A549 (cell line): ENCODE measurements around the gene VSTM4. TPM values are rescaled to one million over a fixed set of nuclear protein-coding genes. Genes with fewer than 3 reads are reported as not detected.

Source experiments
- ATAC-seq, 2 experiments: fragments of 200-7000 bp in 1 of 2; fragments of >200 bp in 1 of 2; cut with Nextera tagmentation in 1 of 2; cut with Tn5 transposase in 1 of 2; 3 replicates each; pipeline versions ENCODE4 v1.8.0 to v1.9.1; 2018 to 2020; ENCODE audit warnings: mild to moderate bottlenecking in 1 of 2, moderate library complexity in 1 of 2
- CTCF ChIA-PET: fragments of 300-600 bp; sonication (Branson Sonifier 250); formaldehyde crosslinking; extraction: SDS; loops from one replicate; lab custom pipeline; 2021; ENCODE audit warnings: antibody characterized with exemption, inconsistent platforms; lab: Yijun Ruan, JAX
- POLR2A ChIA-PET: fragments of 350-600 bp; formaldehyde crosslinking; extraction: SDS; loops from one replicate; lab custom pipeline; 2021; ENCODE audit warnings: antibody characterized with exemption, inconsistent platforms; lab: Yijun Ruan, JAX
- DNase-seq, 2 experiments: peaks; one replicate each; pipeline versions ENCODE4 v3.0.0 to v3.0.0-alpha.2; 2011 to 2016; ENCODE audit warnings: low read depth in 1 of 2, low spot score in 1 of 2
- FAIRE-seq: peaks from 2 replicates; lab custom pipeline; 2011; peaks lifted over from hg19 to GRCh38; lab: Jason Lieb, UNC
- H3K27ac ChIP-seq, 2 experiments: fragments of >200 bp; sonication (Bioruptor Twin); formaldehyde crosslinking; 3 replicates each; pipeline ENCODE4 v1.5.1; 2016 to 2017
- H3K4me1 ChIP-seq: fragments of >200 bp; sonication (Bioruptor Twin); formaldehyde crosslinking; 3 replicates; pipeline ENCODE4 v1.6.1; 2016
- H3K4me2 ChIP-seq: fragments of >200 bp; sonication (Bioruptor Twin); formaldehyde crosslinking; 3 replicates; pipeline ENCODE4 v1.6.1; 2016
- H3K4me3 ChIP-seq: fragments of >200 bp; sonication (Bioruptor Twin); formaldehyde crosslinking; 3 replicates; pipeline ENCODE4 v1.5.1; 2016
- H3K9me3 ChIP-seq: fragments of >200 bp; sonication (Bioruptor Twin); formaldehyde crosslinking; 3 replicates; pipeline ENCODE4 v1.6.1; 2016
- BHLHE40 ChIP-seq: IDR thresholded peaks from 2 replicates; pipeline ENCODE4 v1.6.1; 2012; ENCODE audit warnings: low read depth, low read length, inconsistent platforms
- CBX8 ChIP-seq: fragments of 200-600 bp; sonication (generic); IDR thresholded peaks from 2 replicates; pipeline ENCODE4 v1.6.1; 2016
- CEBPB ChIP-seq, 2 experiments: fragments of >200 bp in 1 of 2; sonication (Bioruptor Twin) in 1 of 2; formaldehyde crosslinking in 1 of 2; IDR thresholded peaks; 2 replicates each; pipeline ENCODE4 v1.6.1; 2012 to 2016
- CHD4 ChIP-seq: fragments of 200-600 bp; sonication (generic); IDR thresholded peaks from 2 replicates; pipeline ENCODE4 v1.6.1; 2016; ENCODE audit warnings: antibody characterized with exemption, mild to moderate bottlenecking, borderline replicate concordance
- ELK1 ChIP-seq: fragments of 150-350 bp; IDR thresholded peaks from 2 replicates; pipeline ENCODE4 v1.6.1; 2014; ENCODE audit warnings: low read depth, mild to moderate bottlenecking, low read length
- EP300 ChIP-seq, 2 experiments: fragments of >200 bp; sonication (Bioruptor Twin); formaldehyde crosslinking; IDR thresholded peaks; 2 replicates in 1 of 2; 3 replicates in 1 of 2; pipeline ENCODE4 v1.6.1; 2016 to 2017
- ESRRA ChIP-seq: fragments of 150-350 bp; IDR thresholded peaks from 2 replicates; pipeline ENCODE4 v1.6.1; 2014; ENCODE audit warnings: mild to moderate bottlenecking, low read length, borderline replicate concordance
- FOSB ChIP-seq: fragments of 250-450 bp; sonication (Bioruptor Pico); IDR thresholded peaks from 2 replicates; pipeline ENCODE4 v1.5.0; 2020; ENCODE audit warnings: mild to moderate bottlenecking, moderate library complexity
- FOXS1 ChIP-seq: fragments of 250-450 bp; sonication (Bioruptor Pico); IDR thresholded peaks from 2 replicates; pipeline ENCODE4 v1.5.0; 2020; ENCODE audit warnings: mild to moderate bottlenecking, moderate library complexity
- GATA3 ChIP-seq: IDR thresholded peaks from 2 replicates; pipeline ENCODE4 v1.6.1; 2012; ENCODE audit warnings: borderline replicate concordance
- HDAC2 ChIP-seq: fragments of 200-600 bp; sonication (generic); IDR thresholded peaks from 2 replicates; pipeline ENCODE4 v1.6.1; 2016
- JUN ChIP-seq, 2 experiments: fragments of >200 bp; sonication (Bioruptor Twin); formaldehyde crosslinking; IDR thresholded peaks; 2 replicates in 1 of 2; 3 replicates in 1 of 2; pipeline ENCODE4 v1.6.1; 2016 to 2017
- KDM1A ChIP-seq: fragments of 200-600 bp; sonication (generic); IDR thresholded peaks from 2 replicates; pipeline ENCODE4 v1.6.1; 2016; ENCODE audit warnings: low read depth, mild to moderate bottlenecking
- MAFK ChIP-seq: fragments of 450-650 bp; IDR thresholded peaks from 2 replicates; pipeline ENCODE4 v1.6.1; 2014; ENCODE audit not compliant: partially characterized antibody
- MAZ ChIP-seq: fragments of 150-350 bp; IDR thresholded peaks from 2 replicates; pipeline ENCODE4 v1.6.1; 2014; ENCODE audit warnings: antibody characterized with exemption, low read depth, low read length, borderline replicate concordance
- MYC ChIP-seq: IDR thresholded peaks from 2 replicates; pipeline ENCODE4 v1.6.1; 2012; ENCODE audit warnings: mild to moderate bottlenecking, inconsistent platforms, low read length, improper control_type of control experiment, borderline replicate concordance
- PHF8 ChIP-seq: fragments of 200-600 bp; sonication (generic); IDR thresholded peaks from 2 replicates; pipeline ENCODE4 v1.6.1; 2016; ENCODE audit warnings: low read depth, mild to moderate bottlenecking, antibody characterized with exemption, moderate library complexity, borderline replicate concordance
- POLR2AphosphoS2 ChIP-seq: conservative IDR thresholded peaks from 2 replicates; pipeline ENCODE4 v1.6.1; 2012; ENCODE audit warnings: low read length, improper control_type of control experiment, inconsistent platforms
- RCOR1 ChIP-seq: fragments of 150-350 bp; IDR thresholded peaks from 2 replicates; pipeline ENCODE4 v1.6.1; 2014; ENCODE audit warnings: antibody characterized with exemption, low read length, low read depth
- RFX5 ChIP-seq: fragments of 450-650 bp; IDR thresholded peaks from 2 replicates; pipeline ENCODE4 v1.7.1; 2014; ENCODE audit warnings: antibody characterized with exemption, mild to moderate bottlenecking, moderate library complexity
- RNF2 ChIP-seq: fragments of 200-600 bp; sonication (generic); IDR thresholded peaks from 2 replicates; pipeline ENCODE4 v1.6.1; 2016; ENCODE audit warnings: low read depth, mild to moderate bottlenecking, antibody characterized with exemption, moderate library complexity, borderline replicate concordance
- TFCP2L1 ChIP-seq: fragments of 250-450 bp; sonication (Bioruptor Pico); IDR thresholded peaks from 2 replicates; pipeline ENCODE4 v1.5.0; 2021; ENCODE audit warnings: mild to moderate bottlenecking
- TP53 ChIP-seq: fragments of 250-450 bp; sonication (Bioruptor Pico); IDR thresholded peaks from 2 replicates; pipeline ENCODE4 v1.5.0; 2021; ENCODE audit warnings: mild to moderate bottlenecking, moderate library complexity
- USF2 ChIP-seq: fragments of 450-650 bp; IDR thresholded peaks from 2 replicates; pipeline ENCODE4 v1.6.1; 2014; ENCODE audit warnings: antibody characterized with exemption
- ZFP36 ChIP-seq: fragments of 450-650 bp; IDR thresholded peaks from 2 replicates; pipeline ENCODE4 v1.6.1; 2014; ENCODE audit warnings: borderline replicate concordance; ENCODE audit not compliant: partially characterized antibody
- ZNF302 ChIP-seq: fragments of 250-450 bp; sonication (Bioruptor Pico); IDR thresholded peaks from 2 replicates; pipeline ENCODE4 v1.9.0; 2021; ENCODE audit warnings: inconsistent platforms, mild to moderate bottlenecking, moderate library complexity
- WGBS: methylation state at CpG from one replicate; pipeline ENCODE4 v1.1.6; 2017; ENCODE audit errors: missing lambda C conversion rate; 5-methylcytosine and 5-hydroxymethylcytosine counted together
- polyA plus RNA-seq, 4 experiments: library from polyadenylated mRNA; depleted of rRNA in 3 of 4; stranded (reverse); fragments of >200 nt; fragmentation: RNase III in 1 of 4; extraction: RNeasy Plus Mini Kit Qiagen cat#74134 plus additional on column Dnase treatment in 1 of 4; gene quantifications; 2 replicates in 3 of 4; 3 replicates in 1 of 4; pipeline ENCODE4 v1.2.3, GENCODE V29; 2011 to 2017
- TF ChIP-seq, protein P1 (sequence below): fragments of 250-450 bp; sonication (Bioruptor Pico); IDR thresholded peaks from 2 replicates; pipeline ENCODE4 v1.5.0; 2021; ENCODE audit warnings: mild to moderate bottlenecking, moderate library complexity, borderline replicate concordance
- TF ChIP-seq, protein P2 (sequence below): fragments of >200 bp; sonication (Bioruptor Twin); formaldehyde crosslinking; IDR thresholded peaks from 3 replicates; pipeline ENCODE4 v1.5.1; 2016
- TF ChIP-seq, protein P3 (sequence below): fragments of 250-450 bp; sonication (Bioruptor Pico); IDR thresholded peaks from 2 replicates; pipeline ENCODE4 v1.5.0; 2020; ENCODE audit warnings: low read depth, mild to moderate bottlenecking, moderate library complexity
- TF ChIP-seq, protein P4 (sequence below): IDR thresholded peaks from 2 replicates; pipeline ENCODE4 v1.6.1; 2012
- TF ChIP-seq, protein P5 (sequence below): IDR thresholded peaks from 2 replicates; pipeline ENCODE4 v1.6.1; 2012

VSTM4 gene
- polyA plus RNA-seq, 2 of the 4 experiments (the other 2 are of a cell fraction) = 0.18 to 0.53 TPM

- no peak overlapping the region for H3K4me2 ChIP-seq
- H3K27ac ChIP-seq = no peak overlapping the region
- POLR2A ChIA-PET = no interaction called here
- no peak for FAIRE-seq
- H3K9me3 ChIP-seq = peaks cover 13% of the 10 kb centered on the region
- no peak for ATAC-seq
- TF ChIP-seq PHF8 (no peak), ZNF302 (CRISPR knock-in tag) (no peak), ZFP36 (no peak), GATA3 (no peak), ESRRA (no peak), BHLHE40 (no peak), POLR2AphosphoS2 (no peak), HDAC2 (no peak), ELK1 (no peak), FOXS1 (CRISPR knock-in tag) (no peak), MAZ (no peak), KDM1A (no peak), TP53 (CRISPR knock-in tag) (no peak)
- TF ChIP-seq, protein P1, sequence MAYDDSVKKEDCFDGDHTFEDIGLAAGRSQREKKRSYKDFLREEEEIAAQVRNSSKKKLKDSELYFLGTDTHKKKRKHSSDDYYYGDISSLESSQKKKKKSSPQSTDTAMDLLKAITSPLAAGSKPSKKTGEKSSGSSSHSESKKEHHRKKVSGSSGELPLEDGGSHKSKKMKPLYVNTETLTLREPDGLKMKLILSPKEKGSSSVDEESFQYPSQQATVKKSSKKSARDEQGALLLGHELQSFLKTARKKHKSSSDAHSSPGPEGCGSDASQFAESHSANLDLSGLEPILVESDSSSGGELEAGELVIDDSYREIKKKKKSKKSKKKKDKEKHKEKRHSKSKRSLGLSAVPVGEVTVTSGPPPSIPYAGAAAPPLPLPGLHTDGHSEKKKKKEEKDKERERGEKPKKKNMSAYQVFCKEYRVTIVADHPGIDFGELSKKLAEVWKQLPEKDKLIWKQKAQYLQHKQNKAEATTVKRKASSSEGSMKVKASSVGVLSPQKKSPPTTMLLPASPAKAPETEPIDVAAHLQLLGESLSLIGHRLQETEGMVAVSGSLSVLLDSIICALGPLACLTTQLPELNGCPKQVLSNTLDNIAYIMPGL = no peak
- TF ChIP-seq, protein P2, sequence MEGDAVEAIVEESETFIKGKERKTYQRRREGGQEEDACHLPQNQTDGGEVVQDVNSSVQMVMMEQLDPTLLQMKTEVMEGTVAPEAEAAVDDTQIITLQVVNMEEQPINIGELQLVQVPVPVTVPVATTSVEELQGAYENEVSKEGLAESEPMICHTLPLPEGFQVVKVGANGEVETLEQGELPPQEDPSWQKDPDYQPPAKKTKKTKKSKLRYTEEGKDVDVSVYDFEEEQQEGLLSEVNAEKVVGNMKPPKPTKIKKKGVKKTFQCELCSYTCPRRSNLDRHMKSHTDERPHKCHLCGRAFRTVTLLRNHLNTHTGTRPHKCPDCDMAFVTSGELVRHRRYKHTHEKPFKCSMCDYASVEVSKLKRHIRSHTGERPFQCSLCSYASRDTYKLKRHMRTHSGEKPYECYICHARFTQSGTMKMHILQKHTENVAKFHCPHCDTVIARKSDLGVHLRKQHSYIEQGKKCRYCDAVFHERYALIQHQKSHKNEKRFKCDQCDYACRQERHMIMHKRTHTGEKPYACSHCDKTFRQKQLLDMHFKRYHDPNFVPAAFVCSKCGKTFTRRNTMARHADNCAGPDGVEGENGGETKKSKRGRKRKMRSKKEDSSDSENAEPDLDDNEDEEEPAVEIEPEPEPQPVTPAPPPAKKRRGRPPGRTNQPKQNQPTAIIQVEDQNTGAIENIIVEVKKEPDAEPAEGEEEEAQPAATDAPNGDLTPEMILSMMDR = no peak
- TF ChIP-seq, protein P3, sequence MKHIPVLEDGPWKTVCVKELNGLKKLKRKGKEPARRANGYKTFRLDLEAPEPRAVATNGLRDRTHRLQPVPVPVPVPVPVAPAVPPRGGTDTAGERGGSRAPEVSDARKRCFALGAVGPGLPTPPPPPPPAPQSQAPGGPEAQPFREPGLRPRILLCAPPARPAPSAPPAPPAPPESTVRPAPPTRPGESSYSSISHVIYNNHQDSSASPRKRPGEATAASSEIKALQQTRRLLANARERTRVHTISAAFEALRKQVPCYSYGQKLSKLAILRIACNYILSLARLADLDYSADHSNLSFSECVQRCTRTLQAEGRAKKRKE (CRISPR knock-in tag) = no peak
- TF ChIP-seq, protein P4, sequence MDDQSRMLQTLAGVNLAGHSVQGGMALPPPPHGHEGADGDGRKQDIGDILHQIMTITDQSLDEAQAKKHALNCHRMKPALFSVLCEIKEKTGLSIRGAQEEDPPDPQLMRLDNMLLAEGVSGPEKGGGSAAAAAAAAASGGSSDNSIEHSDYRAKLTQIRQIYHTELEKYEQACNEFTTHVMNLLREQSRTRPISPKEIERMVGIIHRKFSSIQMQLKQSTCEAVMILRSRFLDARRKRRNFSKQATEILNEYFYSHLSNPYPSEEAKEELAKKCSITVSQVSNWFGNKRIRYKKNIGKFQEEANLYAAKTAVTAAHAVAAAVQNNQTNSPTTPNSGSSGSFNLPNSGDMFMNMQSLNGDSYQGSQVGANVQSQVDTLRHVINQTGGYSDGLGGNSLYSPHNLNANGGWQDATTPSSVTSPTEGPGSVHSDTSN = no peak
- TF ChIP-seq, all 56 proteins: peak for 0
- no peaks in the 10 kb centered on the region for H3K4me1 ChIP-seq
- no peak for DNase-seq
- WGBS = 59% methylated on average over 8 of the region's 8 CpGs
- CTCF ChIA-PET = no interaction called here
- H3K4me3 ChIP-seq = no peak overlapping the region
Observed at GRCh38 chr10:49083261-49083660, 32.1 kb downstream of the VSTM4 start.

DNA sequence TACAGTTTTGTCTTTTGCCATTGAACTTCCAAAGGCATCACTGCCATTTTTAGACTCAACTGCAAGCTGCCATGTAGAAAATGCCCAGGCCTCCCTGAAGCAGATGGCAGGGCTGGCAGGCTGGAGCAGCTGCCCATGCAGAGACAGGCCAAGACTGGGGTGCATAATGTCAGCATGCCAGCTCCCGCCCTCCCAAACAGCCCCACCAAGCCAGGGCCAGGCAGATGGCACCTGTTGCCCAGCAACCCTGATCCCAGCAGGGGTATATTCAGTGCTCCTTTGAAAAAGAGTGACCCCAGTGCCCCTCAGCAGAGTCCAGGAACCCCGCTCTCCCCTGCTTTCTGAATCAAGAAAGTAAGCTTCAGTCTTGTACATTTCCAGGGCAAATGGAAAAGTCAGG, 32.6 kb downstream of the VSTM4 start:
- TF ChIP-seq FOSB (no peak), RFX5 (no peak), USF2 (no peak), ZNF302 (CRISPR knock-in tag) (no peak), EP300 (IDR thresholded peaks at IDR 0.05) (no peak), CEBPB (IDR thresholded peaks at IDR 0.05) (no peak), RCOR1 (no peak), MAFK (no peak), JUN (IDR thresholded peaks at IDR 0.05) (no peak), RNF2 (no peak), CBX8 (no peak), BHLHE40 (no peak), TFCP2L1 (CRISPR knock-in tag) (no peak), MYC (no peak), CHD4 (no peak)
- TF ChIP-seq, protein P5, sequence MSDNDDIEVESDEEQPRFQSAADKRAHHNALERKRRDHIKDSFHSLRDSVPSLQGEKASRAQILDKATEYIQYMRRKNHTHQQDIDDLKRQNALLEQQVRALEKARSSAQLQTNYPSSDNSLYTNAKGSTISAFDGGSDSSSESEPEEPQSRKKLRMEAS = no peak
- ChIA-PET CTCF (no interaction called here), POLR2A (no interaction called here)
- ATAC-seq (no peak), FAIRE-seq (no peak), DNase-seq (no peak)
- Histone ChIP-seq H3K9me3 (peaks cover 13% of the 10 kb centered on the region), H3K27ac (no peak overlapping the region), H3K4me1 (no peaks in the 10 kb centered on the region), H3K4me3 (no peak overlapping the region), H3K4me2 (no peak overlapping the region)
- WGBS = 47% methylated on average over 1 of the region's 2 CpGs
